HepG2 (cell line): Measurements from ENCODE around the gene KLHL18. TPM values are rescaled to one million over a fixed set of nuclear protein-coding genes. Genes with fewer than 3 reads are reported as not detected.

Source experiments
- CEBPZ ChIP-seq: IDR thresholded peaks from 2 replicates; pipeline ENCODE4 v1.6.1; 2012; ENCODE audit warnings: low read length, improper control_type of control experiment
- CREB1 ChIP-seq, 2 experiments: fragments of 450-650 bp in 1 of 2; IDR thresholded peaks; 2 replicates each; pipeline ENCODE4 v1.6.1; 2016 to 2017; ENCODE audit warnings: control low read depth in 1 of 2, mild to moderate bottlenecking in 1 of 2, missing compliant biosample characterization in 1 of 2, missing genetic modification characterization in 1 of 2
- DNMT1 ChIP-seq: sonication (generic); formaldehyde crosslinking; IDR thresholded peaks from 2 replicates; pipeline ENCODE4 v1.5.1; 2020; ENCODE audit warnings: mild to moderate bottlenecking, missing genetic modification reagents
- EP300 ChIP-seq, 3 experiments: sonication (generic) in 1 of 3; formaldehyde crosslinking in 1 of 3; IDR thresholded peaks; 2 replicates each; pipeline versions ENCODE4 v1.5.1 to v1.6.1; 2011 to 2020; ENCODE audit warnings: low read depth in 2 of 3, low read length in 2 of 3, borderline replicate concordance in 1 of 3, improper control_type of control experiment in 1 of 3, mild to moderate bottlenecking in 1 of 3, missing genetic modification reagents in 1 of 3, moderate library complexity in 1 of 3
- HNF4G ChIP-seq, 2 experiments: sonication (generic) in 1 of 2; formaldehyde crosslinking in 1 of 2; IDR thresholded peaks; 2 replicates each; pipeline versions ENCODE4 v1.4.0 to v1.6.1; 2011 to 2020; ENCODE audit warnings: borderline replicate concordance in 2 of 2, low read depth in 2 of 2, mild to moderate bottlenecking in 2 of 2, low read length in 1 of 2, missing genetic modification reagents in 1 of 2, moderate library complexity in 1 of 2
- JARID2 ChIP-seq: sonication (generic); formaldehyde crosslinking; IDR thresholded peaks from 2 replicates; pipeline ENCODE4 v1.8.1; 2023; ENCODE audit warnings: missing genetic modification reagents, inconsistent platforms; ENCODE audit not compliant: insufficient replicate concordance
- KDM1A ChIP-seq: IDR thresholded peaks from 2 replicates; pipeline ENCODE4 v1.6.1; 2016; ENCODE audit warnings: missing compliant biosample characterization
- NCOR1 ChIP-seq: fragments of 200-600 bp; sonication (generic); IDR thresholded peaks from 2 replicates; pipeline ENCODE4 v1.7.0; 2017; ENCODE audit warnings: antibody characterized with exemption, low read length, borderline replicate concordance
- PHF5A ChIP-seq: IDR thresholded peaks from one replicate; pipeline ENCODE4 v1.6.1; 2018; ENCODE audit warnings: low read depth, missing genetic modification reagents; ENCODE audit not compliant: unreplicated experiment
- POGZ ChIP-seq: sonication (generic); formaldehyde crosslinking; IDR thresholded peaks from 2 replicates; pipeline ENCODE4 v1.4.0; 2020; ENCODE audit warnings: mild to moderate bottlenecking, missing genetic modification reagents
- RARA ChIP-seq: IDR thresholded peaks from 2 replicates; pipeline ENCODE4 v1.6.1; 2016; ENCODE audit warnings: missing genetic modification reagents, missing compliant biosample characterization
- SOX6 ChIP-seq, 2 experiments: fragments of 450-650 bp in 1 of 2; sonication (generic) in 1 of 2; formaldehyde crosslinking in 1 of 2; IDR thresholded peaks; 2 replicates each; pipeline versions ENCODE4 v1.4.0 to v1.6.1; 2017 to 2020; ENCODE audit warnings: antibody characterized with exemption in 1 of 2, mild to moderate bottlenecking in 1 of 2, missing genetic modification reagents in 1 of 2
- TCF7 ChIP-seq: sonication (generic); IDR thresholded peaks from 2 replicates; pipeline ENCODE4 v1.6.1; 2016; ENCODE audit warnings: antibody characterized with exemption, low read depth
- ZC3H13 ChIP-seq: sonication (generic); formaldehyde crosslinking; IDR thresholded peaks from 2 replicates; pipeline ENCODE4 v1.8.1; 2023; ENCODE audit warnings: mild to moderate bottlenecking, missing genetic modification reagents, moderate library complexity
- ZGPAT ChIP-seq: IDR thresholded peaks from 2 replicates; pipeline ENCODE4 v1.6.1; 2016; ENCODE audit warnings: mild to moderate bottlenecking
- ZNF367 ChIP-seq: sonication (generic); formaldehyde crosslinking; IDR thresholded peaks from 2 replicates; pipeline ENCODE4 v1.4.0; 2020; ENCODE audit warnings: missing genetic modification reagents, borderline replicate concordance
- ZNF792 ChIP-seq: IDR thresholded peaks from 2 replicates; pipeline ENCODE4 v1.6.1; 2016
- polyA plus RNA-seq, 8 experiments: library from polyadenylated mRNA; depleted of rRNA in 3 of 8; stranded (reverse) in 7 of 8; unstranded in 1 of 8; fragments of >200 nt; fragmentation: Illumina TruSeq in 4 of 8; extraction: Trizol in 4 of 8; gene quantifications; 2 replicates each; pipeline versions ENCODE4 v1.2.1 to v1.2.3, GENCODE V29; 2011 to 2016; ENCODE audit warnings: low read depth in 4 of 8, missing spikeins in 1 of 8, mixed read lengths in 1 of 8; ENCODE audit not compliant: insufficient read depth in 1 of 8
- total RNA-seq, 5 experiments: library from RNA; depleted of rRNA; stranded (reverse); fragments of >200 nt; fragmentation: Illumina TruSeq; extraction: Trizol; gene quantifications; 2 replicates each; pipeline ENCODE4 v1.2.3, GENCODE V29; 2016; ENCODE audit warnings: low read depth in 1 of 5
- TF ChIP-seq, protein P1 (sequence below): sonication (generic); formaldehyde crosslinking; conservative IDR thresholded peaks from 2 replicates; pipeline ENCODE4 v1.4.0; 2020; ENCODE audit warnings: mild to moderate bottlenecking, missing genetic modification reagents, moderate library complexity
- TF ChIP-seq, protein P2 (sequence below): sonication (generic); formaldehyde crosslinking; IDR thresholded peaks from 2 replicates; pipeline ENCODE4 v1.4.0; 2020; ENCODE audit warnings: missing genetic modification reagents

Gene KLHL18
- total and polyA plus RNA-seq, 2 of the 13 experiments (the other 11 are each of a cell fraction or from before 2014, with no cell fraction given): 17.5 to 18.8 TPM

DNA sequence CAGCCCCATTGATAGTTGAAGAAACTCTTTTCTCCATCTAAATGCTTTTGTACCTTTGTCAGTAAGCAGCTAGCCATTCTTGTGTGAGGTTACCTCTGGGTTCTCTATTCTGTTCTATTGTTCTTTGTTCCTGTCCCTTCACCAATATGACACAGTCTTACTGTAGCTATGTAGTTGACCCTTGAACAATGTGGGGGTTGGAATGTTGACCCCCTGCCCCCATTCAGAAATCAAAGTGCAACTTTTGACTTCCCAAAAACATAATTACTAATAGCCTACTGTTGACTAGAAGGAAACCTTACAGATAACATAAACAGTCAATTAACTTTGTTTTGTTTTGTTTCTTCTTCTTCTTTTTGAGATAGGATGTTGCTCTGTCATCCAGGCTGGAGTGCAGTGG, 18.7 kb downstream of the KLHL18 start (continued):
- TF ChIP-seq CEBPZ (no peak), ZGPAT (CRISPR knock-in tag) (peak; percentile 59; the same call in 1 of the 2 replicates), PHF5A (CRISPR knock-in tag) (peak; percentile 30), KDM1A (0 out of 2 replicates have a peak, but pooled peaks have one; percentile 44), TCF7 (0 out of 2 replicates have a peak, but pooled peaks have one; percentile 31), HNF4G (IDR thresholded peaks at IDR 0.05; ENCODE audit: borderline replicate concordance, low read depth, low read length) (peak; percentile 87), HNF4G (CRISPR knock-in tag; IDR thresholded peaks at IDR 0.05; ENCODE audit: borderline replicate concordance, low read depth) (no peak; the same call in 1 of the 2 replicates), NCOR1 (peak; percentile 88; the same call in 1 of the 2 replicates), SOX6 (IDR thresholded peaks at IDR 0.05) (no peak), SOX6 (CRISPR knock-in tag; IDR thresholded peaks at IDR 0.05) (peak; percentile 96), ZNF792 (CRISPR knock-in tag) (no peak), POGZ (CRISPR knock-in tag) (peak; percentile 25; the same call in 1 of the 2 replicates), JARID2 (no peak), EP300 (IDR thresholded peaks at IDR 0.05; ENCODE audit: low read depth in 2 of 2, low read length in 2 of 2) (peak; percentile 36; a peak in 2 of 4 replicates), EP300 (CRISPR knock-in tag; IDR thresholded peaks at IDR 0.05; ENCODE audit: borderline replicate concordance) (peak; percentile 59; the same call in 1 of the 2 replicates), RARA (peak; percentile 82), DNMT1 (no peak), ZC3H13 (CRISPR knock-in tag) (no peak), CREB1 (IDR thresholded peaks at IDR 0.05) (no peak), CREB1 (CRISPR knock-in tag; IDR thresholded peaks at IDR 0.05) (0 out of 2 replicates have a peak, but pooled peaks have one; percentile 26), ZNF367 (no peak)
- TF ChIP-seq, protein P1, sequence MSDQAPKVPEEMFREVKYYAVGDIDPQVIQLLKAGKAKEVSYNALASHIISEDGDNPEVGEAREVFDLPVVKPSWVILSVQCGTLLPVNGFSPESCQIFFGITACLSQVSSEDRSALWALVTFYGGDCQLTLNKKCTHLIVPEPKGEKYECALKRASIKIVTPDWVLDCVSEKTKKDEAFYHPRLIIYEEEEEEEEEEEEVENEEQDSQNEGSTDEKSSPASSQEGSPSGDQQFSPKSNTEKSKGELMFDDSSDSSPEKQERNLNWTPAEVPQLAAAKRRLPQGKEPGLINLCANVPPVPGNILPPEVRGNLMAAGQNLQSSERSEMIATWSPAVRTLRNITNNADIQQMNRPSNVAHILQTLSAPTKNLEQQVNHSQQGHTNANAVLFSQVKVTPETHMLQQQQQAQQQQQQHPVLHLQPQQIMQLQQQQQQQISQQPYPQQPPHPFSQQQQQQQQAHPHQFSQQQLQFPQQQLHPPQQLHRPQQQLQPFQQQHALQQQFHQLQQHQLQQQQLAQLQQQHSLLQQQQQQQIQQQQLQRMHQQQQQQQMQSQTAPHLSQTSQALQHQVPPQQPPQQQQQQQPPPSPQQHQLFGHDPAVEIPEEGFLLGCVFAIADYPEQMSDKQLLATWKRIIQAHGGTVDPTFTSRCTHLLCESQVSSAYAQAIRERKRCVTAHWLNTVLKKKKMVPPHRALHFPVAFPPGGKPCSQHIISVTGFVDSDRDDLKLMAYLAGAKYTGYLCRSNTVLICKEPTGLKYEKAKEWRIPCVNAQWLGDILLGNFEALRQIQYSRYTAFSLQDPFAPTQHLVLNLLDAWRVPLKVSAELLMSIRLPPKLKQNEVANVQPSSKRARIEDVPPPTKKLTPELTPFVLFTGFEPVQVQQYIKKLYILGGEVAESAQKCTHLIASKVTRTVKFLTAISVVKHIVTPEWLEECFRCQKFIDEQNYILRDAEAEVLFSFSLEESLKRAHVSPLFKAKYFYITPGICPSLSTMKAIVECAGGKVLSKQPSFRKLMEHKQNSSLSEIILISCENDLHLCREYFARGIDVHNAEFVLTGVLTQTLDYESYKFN (CRISPR knock-in tag): peak; percentile 87
- TF ChIP-seq, protein P2, sequence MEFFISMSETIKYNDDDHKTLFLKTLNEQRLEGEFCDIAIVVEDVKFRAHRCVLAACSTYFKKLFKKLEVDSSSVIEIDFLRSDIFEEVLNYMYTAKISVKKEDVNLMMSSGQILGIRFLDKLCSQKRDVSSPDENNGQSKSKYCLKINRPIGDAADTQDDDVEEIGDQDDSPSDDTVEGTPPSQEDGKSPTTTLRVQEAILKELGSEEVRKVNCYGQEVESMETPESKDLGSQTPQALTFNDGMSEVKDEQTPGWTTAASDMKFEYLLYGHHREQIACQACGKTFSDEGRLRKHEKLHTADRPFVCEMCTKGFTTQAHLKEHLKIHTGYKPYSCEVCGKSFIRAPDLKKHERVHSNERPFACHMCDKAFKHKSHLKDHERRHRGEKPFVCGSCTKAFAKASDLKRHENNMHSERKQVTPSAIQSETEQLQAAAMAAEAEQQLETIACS: no peak
